D721Med (cell line): ENCODE data around the gene MGMT.

ENCODE experiments used
- DNase-seq: peaks from one replicate; pipeline ENCODE4 v3.0.0; 2011; ENCODE audit warnings: low spot score; ENCODE audit not compliant: insufficient read length
- FAIRE-seq: peaks from 2 replicates; lab custom pipeline; 2011; peaks lifted over from hg19 to GRCh38; lab: Jason Lieb, UNC
- CTCF ChIP-seq: IDR thresholded peaks from 2 replicates; pipeline ENCODE4 v1.5.1; 2012; ENCODE audit warnings: mild to moderate bottlenecking, control low read depth; ENCODE audit not compliant: insufficient read depth; ENCODE audit errors: missing control alignments

MGMT gene

GRCh38 chr10:129568583-129569344 lies 101.7 kb downstream of the MGMT start:
- no peak for FAIRE-seq
- DNase-seq: no peak
- TF ChIP-seq CTCF: no peak

GRCh38 chr10:129570185-129570584 lies 103.1 kb downstream of the MGMT start:
- DNase-seq (no peak), FAIRE-seq (no peak)
- no peak for TF ChIP-seq CTCF

- FAIRE-seq (no peak), DNase-seq (no peak)
- TF ChIP-seq CTCF: no peak
Observed at GRCh38 chr10:129579228-129579627, 112.2 kb downstream of the MGMT start.

- DNase-seq (no peak), FAIRE-seq (no peak)
- no peak for TF ChIP-seq CTCF
Observed at GRCh38 chr10:129580010-129580409, 113.0 kb downstream of the MGMT start.

- DNase-seq (no peak), FAIRE-seq (no peak)
- TF ChIP-seq CTCF: no peak
Observed at GRCh38 chr10:129580901-129581300, 113.9 kb downstream of the MGMT start.

GRCh38 chr10:129581827-129582411 lies 114.9 kb downstream of the MGMT start:
- no peak for TF ChIP-seq CTCF
- DNase-seq: no peak
- FAIRE-seq: no peak

GRCh38 chr10:129583831-129584230 lies 116.8 kb downstream of the MGMT start:
- TF ChIP-seq CTCF: no peak
- FAIRE-seq: no peak
- DNase-seq: no peak
